ENCODE data around the gene FBXL15.

The FBXL15 gene

DNA sequence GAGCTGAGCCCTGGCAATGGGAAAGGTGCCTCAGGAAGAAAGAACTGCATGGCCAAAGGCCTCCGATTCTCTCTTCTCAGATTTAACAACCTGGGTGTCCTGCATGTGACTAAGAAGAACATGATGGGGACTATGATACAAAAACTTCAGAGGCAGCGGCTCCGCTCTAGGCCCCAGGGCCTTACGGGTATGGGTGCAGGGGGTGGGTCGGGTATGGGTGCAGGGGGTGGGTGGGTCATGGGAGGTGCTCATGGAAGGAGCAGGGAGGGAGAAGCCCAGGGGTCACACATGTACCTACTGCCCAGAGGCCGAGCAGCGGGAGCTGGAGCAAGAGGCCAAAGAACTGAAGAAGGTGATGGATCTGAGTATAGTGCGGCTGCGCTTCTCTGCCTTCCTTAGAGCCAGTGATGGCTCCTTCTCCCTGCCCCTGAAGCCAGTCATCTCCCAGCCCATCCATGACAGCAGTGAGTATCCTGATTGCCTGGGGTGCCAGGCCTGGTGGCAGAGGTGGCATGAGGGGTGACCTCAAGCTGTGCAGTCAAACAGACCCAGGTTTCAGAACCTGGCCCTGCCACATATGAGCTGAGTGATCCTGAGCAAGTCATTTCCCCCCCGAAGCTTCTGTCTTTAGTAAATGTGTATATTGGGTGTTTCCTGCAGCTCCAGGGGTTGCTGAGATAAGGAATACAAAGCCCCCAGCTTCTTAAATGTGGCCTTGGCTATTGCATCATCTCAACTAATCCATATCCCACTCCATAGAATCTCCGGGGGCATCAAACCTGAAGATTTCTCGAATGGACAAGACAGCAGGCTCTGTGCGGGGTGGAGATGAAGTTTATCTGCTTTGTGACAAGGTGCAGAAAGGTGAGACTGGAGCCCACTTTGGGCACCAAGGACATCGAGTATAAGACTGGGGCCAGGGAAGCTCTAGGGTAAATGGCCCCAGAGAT lies 23.1 kb upstream of the FBXL15 start:
- TF ChIP-seq CREB1 (IDR thresholded peaks at IDR 0.05; ENCODE audit: low read depth) (no peak), ZBTB7A (IDR thresholded peaks at IDR 0.05; ENCODE audit: low read depth) (no peak), EGR1 (IDR thresholded peaks at IDR 0.05) (no peak)

GRCh38 chr10:102398172-102399020 lies 22.2 kb upstream of the FBXL15 start:
- TF ChIP-seq EP300 (IDR thresholded peaks at IDR 0.05; ENCODE audit: borderline replicate concordance) (no peak), NFIC (IDR thresholded peaks at IDR 0.05) (no peak), RAD21 (IDR thresholded peaks at IDR 0.05; ENCODE audit: low read depth) (no peak), EGR1 (IDR thresholded peaks at IDR 0.05) (no peak), YY1 (IDR thresholded peaks at IDR 0.05; ENCODE audit: low read depth) (no peak), REST (IDR thresholded peaks at IDR 0.05; ENCODE audit: low read depth) (no peak), TCF12 (IDR thresholded peaks at IDR 0.05; ENCODE audit: low read depth) (no peak), CEBPB (IDR thresholded peaks at IDR 0.05) (no peak), TAF1 (IDR thresholded peaks at IDR 0.05; ENCODE audit: low read depth) (no peak), CREB1 (IDR thresholded peaks at IDR 0.05; ENCODE audit: low read depth) (no peak), TEAD4 (IDR thresholded peaks at IDR 0.05) (no peak), USF1 (IDR thresholded peaks at IDR 0.05) (no peak), ZBTB7A (IDR thresholded peaks at IDR 0.05; ENCODE audit: low read depth) (no peak)
- TF ChIP-seq, protein P1, sequence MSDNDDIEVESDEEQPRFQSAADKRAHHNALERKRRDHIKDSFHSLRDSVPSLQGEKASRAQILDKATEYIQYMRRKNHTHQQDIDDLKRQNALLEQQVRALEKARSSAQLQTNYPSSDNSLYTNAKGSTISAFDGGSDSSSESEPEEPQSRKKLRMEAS (IDR thresholded peaks at IDR 0.05), result no peak

DNA sequence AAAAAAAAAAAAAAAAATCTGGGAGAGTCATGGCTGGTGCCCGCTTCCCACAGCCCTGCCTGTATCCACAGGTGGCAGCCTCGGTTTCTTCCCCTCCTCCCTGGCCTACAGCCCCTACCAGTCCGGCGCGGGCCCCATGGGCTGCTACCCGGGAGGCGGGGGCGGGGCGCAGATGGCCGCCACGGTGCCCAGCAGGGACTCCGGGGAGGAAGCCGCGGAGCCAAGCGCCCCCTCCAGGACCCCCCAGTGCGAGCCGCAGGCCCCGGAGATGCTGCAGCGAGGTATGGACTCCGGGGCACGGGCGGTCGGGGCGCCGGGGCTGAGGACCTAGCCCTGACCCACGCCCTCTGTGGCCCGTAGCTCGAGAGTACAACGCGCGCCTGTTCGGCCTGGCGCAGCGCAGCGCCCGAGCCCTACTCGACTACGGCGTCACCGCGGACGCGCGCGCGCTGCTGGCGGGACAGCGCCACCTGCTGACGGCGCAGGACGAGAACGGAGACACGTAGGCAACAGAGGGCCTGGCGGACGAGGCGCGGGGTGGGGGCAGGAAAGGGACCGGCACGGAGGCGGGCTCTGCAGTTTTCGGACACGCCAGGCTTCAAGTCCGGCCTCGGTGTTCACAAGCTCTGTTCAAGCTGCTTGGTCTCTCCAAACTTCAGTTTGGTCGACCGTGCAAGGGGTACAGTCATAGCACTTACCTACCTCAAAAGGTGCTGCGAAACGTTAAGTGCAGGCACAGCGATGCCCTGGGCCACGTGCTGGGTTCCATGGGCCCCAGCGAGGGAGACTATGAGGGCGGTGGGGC lies 21.2 kb upstream of the FBXL15 start:
- TF ChIP-seq ZBTB7A (IDR thresholded peaks at IDR 0.05; ENCODE audit: low read depth) (peak; percentile 94), YY1 (IDR thresholded peaks at IDR 0.05; ENCODE audit: low read depth) (peak; percentile 77), NFIC (IDR thresholded peaks at IDR 0.05) (peak; percentile 36; the same call in 1 of the 2 replicates), TAF1 (IDR thresholded peaks at IDR 0.05; ENCODE audit: low read depth) (peak; percentile 64), RAD21 (IDR thresholded peaks at IDR 0.05; ENCODE audit: low read depth) (peak; percentile 88), CREB1 (IDR thresholded peaks at IDR 0.05; ENCODE audit: low read depth) (peak; percentile 71), EP300 (IDR thresholded peaks at IDR 0.05; ENCODE audit: borderline replicate concordance) (peak; percentile 47; the same call in 1 of the 2 replicates), REST (IDR thresholded peaks at IDR 0.05; ENCODE audit: low read depth) (no peak), FOXM1 (IDR thresholded peaks at IDR 0.05; ENCODE audit: borderline replicate concordance, low read depth) (peak; percentile 60; the same call in 1 of the 2 replicates), TCF12 (IDR thresholded peaks at IDR 0.05; ENCODE audit: low read depth) (peak; percentile 78; the same call in 1 of the 2 replicates), TEAD4 (IDR thresholded peaks at IDR 0.05) (peak; percentile 41; the same call in 1 of the 2 replicates), EGR1 (IDR thresholded peaks at IDR 0.05) (no peak; the same call in 1 of the 2 replicates), CEBPB (IDR thresholded peaks at IDR 0.05) (no peak), USF1 (IDR thresholded peaks at IDR 0.05) (peak; percentile 35; the same call in 1 of the 2 replicates)
- TF ChIP-seq, protein P1 (IDR thresholded peaks at IDR 0.05), result peak; percentile 97

DNA sequence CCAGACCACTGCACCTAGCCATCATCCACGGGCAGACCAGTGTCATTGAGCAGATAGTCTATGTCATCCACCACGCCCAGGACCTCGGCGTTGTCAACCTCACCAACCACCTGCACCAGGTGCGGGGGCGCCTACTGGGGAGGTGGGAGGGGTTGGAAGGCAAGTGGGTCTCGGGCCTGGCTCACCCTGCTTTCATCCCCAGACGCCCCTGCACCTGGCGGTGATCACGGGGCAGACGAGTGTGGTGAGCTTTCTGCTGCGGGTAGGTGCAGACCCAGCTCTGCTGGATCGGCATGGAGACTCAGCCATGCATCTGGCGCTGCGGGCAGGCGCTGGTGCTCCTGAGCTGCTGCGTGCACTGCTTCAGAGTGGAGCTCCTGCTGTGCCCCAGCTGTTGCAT lies 20.6 kb upstream of the FBXL15 start:
- no peak for TF ChIP-seq RAD21 (IDR thresholded peaks at IDR 0.05; ENCODE audit: low read depth)
- no peak for TF ChIP-seq NFIC (IDR thresholded peaks at IDR 0.05)
- no peak for TF ChIP-seq TAF1 (IDR thresholded peaks at IDR 0.05; ENCODE audit: low read depth)
- TF ChIP-seq, protein P1 (IDR thresholded peaks at IDR 0.05), result no peak
- no peak for TF ChIP-seq CREB1 (IDR thresholded peaks at IDR 0.05; ENCODE audit: low read depth)
- no peak for TF ChIP-seq TEAD4 (IDR thresholded peaks at IDR 0.05)
- no peak for TF ChIP-seq EGR1 (IDR thresholded peaks at IDR 0.05)
- TF ChIP-seq EP300 (IDR thresholded peaks at IDR 0.05; ENCODE audit: borderline replicate concordance), result no peak
- TF ChIP-seq CEBPB (IDR thresholded peaks at IDR 0.05), result no peak
- no peak for TF ChIP-seq TCF12 (IDR thresholded peaks at IDR 0.05; ENCODE audit: low read depth)
- TF ChIP-seq YY1 (IDR thresholded peaks at IDR 0.05; ENCODE audit: low read depth), result no peak
- TF ChIP-seq USF1 (IDR thresholded peaks at IDR 0.05), result no peak
- TF ChIP-seq FOXM1 (IDR thresholded peaks at IDR 0.05; ENCODE audit: borderline replicate concordance, low read depth), result no peak
- no peak for TF ChIP-seq REST (IDR thresholded peaks at IDR 0.05; ENCODE audit: low read depth)
- TF ChIP-seq ZBTB7A (IDR thresholded peaks at IDR 0.05; ENCODE audit: low read depth), result no peak

All from Ishikawa (cell line).